ENCODE data around the gene RPS27L. TPM values are rescaled to one million over a fixed set of nuclear protein-coding genes. Genes with fewer than 3 reads are reported as not detected.

The RPS27L gene
- total and polyA plus RNA-seq, 9 of the 15 experiments (the other 6 are each of a cell fraction or from before 2014, with no cell fraction given): 72.2 to 382 (median 116) TPM

- TF ChIP-seq MAFG (tag; conservative IDR thresholded peaks at IDR 0.05) (no peak; the same call in 1 of the 2 replicates), ELF2 (CRISPR knock-in tag; IDR thresholded peaks at IDR 0.05) (no peak)
These were observed 34.8 kb upstream of the RPS27L start (continued) for GRCh38 chr15:63191895-63192618.

- Histone ChIP-seq H3K36me3 (ENCODE audit: control insufficient read depth, insufficient read depth, low read length) (peaks cover 2% of the 10 kb centered on the region; the same call in 2 of the 3 replicates), H3K9me3 (replicated peaks; ENCODE audit: control insufficient read depth, insufficient read depth, low read depth, low read length) (no peaks in the 10 kb centered on the region), H3K4me3 (peak overlapping the region; percentile 87), H3K9me1 (ENCODE audit: control insufficient read depth, insufficient read depth, low read length) (no peaks in the 10 kb centered on the region), H3K79me2 (ENCODE audit: control insufficient read depth, insufficient read depth, low read length) (peaks cover 66% of the 10 kb centered on the region), H3K9ac (ENCODE audit: insufficient read depth in 1 of 2, low read depth in 2 of 2, low read length in 2 of 2) (peak overlapping the region in 1 of 2 experiments; percentile 87; a peak in 2 of 4 replicates), H3K27ac (ENCODE audit: extremely low read depth, low read depth, low read length) (peak overlapping the region; percentile 80; the same call in 2 of the 3 replicates), H2AFZ (ENCODE audit: low read depth, low read length) (no peak overlapping the region), H4K20me1 (replicated peaks; ENCODE audit: control insufficient read depth, insufficient read depth, low read length) (peaks cover 5% of the 10 kb centered on the region; the same call in 1 of the 2 replicates), H3K27me3 (ENCODE audit: control insufficient read depth in 2 of 2, insufficient read depth in 2 of 2, low read length in 2 of 2) (no peaks in the 10 kb centered on the region), H3K4me2 (ENCODE audit: insufficient read depth, low read length) (peak overlapping the region; percentile 99), H3K4me1 (replicated peaks in 1 of 2; ENCODE audit: control insufficient read depth in 2 of 2, insufficient read depth in 2 of 2, low read length in 2 of 2) (peaks cover 14 to 52% of the 10 kb centered on the region in 2 experiments)
- CTCF ChIA-PET (ENCODE audit: low intra/inter-chr PET ratio): no interaction called here
- in situ Hi-C loops (cut with MboI) (no loop called here), intact Hi-C loops (cut with micrococcal nuclease) (loop anchor here (5.0 kb wide), 2 partner anchors 34 to 86 kb away; partner anchors contain the start of genes APH1B and RPS27L)
- no peak for FAIRE-seq
- 12% methylated on average over 3 of the region's 3 CpGs for WGBS (ENCODE audit: insufficient coverage, low coverage, missing lambda C conversion rate)
- DNase-seq (ENCODE audit: extremely low read depth in 1 of 4, low spot score in 3 of 4): no peak
- no TSS peak for BruUV-seq (replicated peaks)
- no peak for ATAC-seq
- POLR2A ChIA-PET: interaction anchor here (0.6 to 4.7 kb wide), 15 partner anchors 9 to 319 kb away, joined by 3 to 36 read pairs (median 4); no protein-coding TSS in a partner anchor
- no peak for TF ChIP-seq ZHX1 (conservative IDR thresholded peaks at IDR 0.05; ENCODE audit: low read length)
- TF ChIP-seq E2F1 (CRISPR knock-in tag; IDR thresholded peaks at IDR 0.05): no peak
- TF ChIP-seq BRD4 (IDR thresholded peaks at IDR 0.05): no peak
These were observed 33.7 kb upstream of the RPS27L start for GRCh38 chr15:63190769-63191649.

All from K562 (cell line).